GM10847 (cell line): ENCODE measurements around the gene MAN1A1.

Source experiments
- POLR2A ChIP-seq: IDR thresholded peaks from 2 replicates; pipeline ENCODE4 v1.6.1; 2011; ENCODE audit not compliant: insufficient read length; ENCODE audit errors: extremely low read depth

MAN1A1 gene

DNA sequence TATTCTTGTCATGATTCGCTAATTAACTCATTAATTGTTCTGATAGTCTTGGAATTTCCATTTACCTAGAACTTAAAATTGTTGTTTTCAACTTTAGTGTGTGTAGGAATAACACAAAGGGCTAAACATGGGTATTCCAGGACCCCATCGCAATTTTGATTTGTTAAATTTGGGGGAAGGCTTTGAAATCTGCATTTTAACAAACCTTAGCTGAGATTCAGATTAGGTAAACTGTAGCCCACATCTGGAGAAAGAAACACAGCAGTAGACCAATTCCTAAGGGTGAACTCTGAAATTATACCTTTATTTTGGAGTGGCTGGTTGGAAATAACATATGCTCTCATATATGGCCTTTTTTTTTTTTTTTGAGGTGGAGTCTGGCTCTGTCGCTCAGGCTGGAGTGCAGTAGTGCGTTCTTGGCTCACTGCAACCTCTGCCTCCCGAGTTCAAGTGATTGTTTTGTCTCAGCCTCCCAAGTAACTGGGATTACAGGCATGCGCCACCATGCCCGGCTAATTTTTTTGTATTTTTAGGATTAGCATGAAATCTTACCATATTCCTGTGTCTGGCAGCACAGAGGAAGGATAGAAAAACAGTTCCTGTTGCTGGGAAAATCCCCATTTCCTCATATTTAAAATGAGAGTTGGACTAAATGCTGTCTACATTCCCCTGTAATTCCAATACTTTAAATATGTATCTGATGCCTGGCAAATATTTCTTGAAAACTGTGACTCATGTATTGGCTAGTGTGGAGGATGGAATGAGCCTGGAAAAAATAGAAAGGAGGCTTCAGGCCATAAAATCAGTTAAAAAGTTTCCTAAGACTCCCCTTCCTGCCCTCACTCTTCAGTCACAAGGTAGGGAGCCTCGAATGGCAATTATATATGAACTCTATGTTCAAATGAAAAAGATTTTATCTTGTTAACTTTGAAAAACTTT, 174.4 kb downstream of the MAN1A1 start:
- no peak for TF ChIP-seq POLR2A

DNA sequence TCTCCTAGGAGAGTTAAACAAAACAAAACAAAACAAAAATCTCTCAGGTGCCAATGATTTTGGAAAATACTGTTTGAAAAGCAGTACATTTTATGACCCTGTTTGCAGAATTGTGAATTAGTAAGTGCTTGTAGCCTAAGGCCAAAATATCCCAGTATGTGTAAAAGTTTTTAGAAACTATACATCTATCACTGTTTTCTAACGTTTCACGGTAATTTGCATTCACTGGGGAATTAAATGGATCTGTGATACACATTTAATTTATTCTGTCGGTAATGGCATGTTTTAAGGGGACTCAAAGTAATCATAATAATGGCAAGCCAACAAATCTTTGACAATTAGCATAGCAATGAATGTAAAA, 175.5 kb downstream of the MAN1A1 start:
- no peak for TF ChIP-seq POLR2A

DNA sequence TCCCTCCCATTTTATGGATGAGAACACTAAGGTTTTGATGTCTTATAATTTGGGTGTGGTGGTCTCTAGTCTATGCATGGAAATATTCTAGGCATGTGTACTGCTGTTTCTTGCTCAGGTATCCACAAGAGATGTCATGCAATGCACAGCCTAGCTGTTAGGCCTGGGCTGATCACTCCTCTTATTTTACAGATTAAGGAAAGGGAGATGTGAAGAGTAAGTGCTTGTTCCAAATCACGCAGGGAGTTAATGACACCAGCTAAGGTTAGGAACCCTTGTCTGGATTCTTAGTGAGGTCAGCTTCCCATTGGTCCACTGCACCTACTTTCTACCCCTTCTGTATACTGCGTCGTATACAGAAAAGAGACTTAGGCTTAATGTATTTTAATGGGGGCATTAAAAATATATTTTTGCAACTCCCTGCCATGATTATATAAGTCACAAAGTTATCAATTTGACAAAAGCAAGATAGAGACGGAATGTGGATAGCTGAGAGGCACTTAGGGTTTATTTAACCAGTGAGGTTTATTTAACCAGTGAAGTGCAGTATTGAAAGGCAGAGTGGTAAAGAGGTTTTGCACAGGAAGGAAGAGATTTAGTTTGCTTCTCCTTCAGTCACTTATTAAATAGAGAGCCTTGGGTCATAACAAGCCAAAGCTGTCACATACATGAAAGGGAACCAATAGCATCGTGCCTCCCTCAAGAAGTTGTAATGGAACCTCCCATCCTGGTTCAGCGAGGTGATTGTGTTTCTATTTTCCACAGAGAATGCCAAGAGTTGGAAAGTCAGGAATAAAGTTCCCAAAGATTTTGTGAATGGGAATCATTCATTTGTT, 176.1 kb downstream of the MAN1A1 start:
- TF ChIP-seq POLR2A: no peak

DNA sequence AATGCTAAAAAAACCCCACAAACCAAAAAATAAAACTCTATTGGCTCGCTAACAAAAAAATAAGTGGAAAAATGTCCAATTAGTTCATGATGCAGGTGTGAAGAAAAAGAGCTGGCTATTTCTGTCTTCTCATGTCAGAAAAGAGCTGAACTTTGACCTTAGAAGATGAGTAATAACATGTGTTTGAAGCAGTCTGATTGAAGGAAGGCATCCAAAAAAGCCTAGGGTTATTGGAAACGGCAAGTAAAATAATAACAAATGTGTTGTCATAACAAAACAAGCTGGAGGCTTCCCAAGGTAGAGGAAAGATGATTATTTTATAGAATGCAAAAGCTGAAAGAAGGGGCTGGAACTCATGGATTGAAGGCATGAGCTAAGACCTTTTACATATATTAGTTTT, 176.7 kb downstream of the MAN1A1 start:
- TF ChIP-seq POLR2A: no peak

- TF ChIP-seq POLR2A: no peak
Observed at GRCh38 chr6:119171864-119172588, 177.5 kb downstream of the MAN1A1 start.

DNA sequence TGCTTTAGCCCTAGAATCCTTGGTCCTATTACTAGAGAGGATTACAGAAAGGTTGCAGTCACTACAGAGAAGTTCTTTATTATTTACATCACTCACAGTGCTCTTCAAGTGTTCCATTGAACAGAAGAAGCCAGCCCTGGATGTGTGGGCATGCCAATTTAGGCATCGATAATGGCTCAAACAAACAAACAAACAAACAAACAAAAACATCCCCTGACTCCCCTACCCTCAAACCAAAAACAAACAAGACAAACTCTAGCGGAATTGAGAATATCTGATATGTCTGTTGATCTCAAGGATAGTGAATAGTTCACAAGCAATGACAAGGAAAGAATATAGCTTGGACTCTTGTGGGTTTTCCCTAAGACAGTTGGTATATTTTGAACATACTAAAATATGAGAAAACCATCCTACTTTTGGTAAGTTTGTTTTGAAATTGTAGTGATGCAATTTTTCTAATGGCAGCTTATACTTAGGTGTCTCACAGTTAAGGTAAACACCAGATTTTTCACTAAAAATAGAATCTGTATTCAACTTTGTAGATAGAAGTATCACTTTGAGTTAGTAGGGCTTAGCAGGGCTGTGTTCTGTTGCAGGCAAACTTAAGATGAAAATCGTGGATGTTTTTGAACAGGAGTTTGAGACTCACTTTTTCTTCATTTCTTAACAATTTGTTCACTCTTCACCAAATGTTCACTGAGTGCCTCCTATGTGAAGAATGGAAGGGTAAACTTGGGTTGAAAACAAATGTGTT, 178.3 kb downstream of the MAN1A1 start:
- no peak for TF ChIP-seq POLR2A

- no peak for TF ChIP-seq POLR2A
Observed at GRCh38 chr6:119170447-119171087, 179.0 kb downstream of the MAN1A1 start.

GRCh38 chr6:119170103-119170446, 179.5 kb downstream of the MAN1A1 start:
- no peak for TF ChIP-seq POLR2A

- TF ChIP-seq POLR2A: no peak
Observed at GRCh38 chr6:119166024-119166784, 183.4 kb downstream of the MAN1A1 start.

GRCh38 chr6:119163006-119163405, 186.6 kb downstream of the MAN1A1 start:
- no peak for TF ChIP-seq POLR2A

DNA sequence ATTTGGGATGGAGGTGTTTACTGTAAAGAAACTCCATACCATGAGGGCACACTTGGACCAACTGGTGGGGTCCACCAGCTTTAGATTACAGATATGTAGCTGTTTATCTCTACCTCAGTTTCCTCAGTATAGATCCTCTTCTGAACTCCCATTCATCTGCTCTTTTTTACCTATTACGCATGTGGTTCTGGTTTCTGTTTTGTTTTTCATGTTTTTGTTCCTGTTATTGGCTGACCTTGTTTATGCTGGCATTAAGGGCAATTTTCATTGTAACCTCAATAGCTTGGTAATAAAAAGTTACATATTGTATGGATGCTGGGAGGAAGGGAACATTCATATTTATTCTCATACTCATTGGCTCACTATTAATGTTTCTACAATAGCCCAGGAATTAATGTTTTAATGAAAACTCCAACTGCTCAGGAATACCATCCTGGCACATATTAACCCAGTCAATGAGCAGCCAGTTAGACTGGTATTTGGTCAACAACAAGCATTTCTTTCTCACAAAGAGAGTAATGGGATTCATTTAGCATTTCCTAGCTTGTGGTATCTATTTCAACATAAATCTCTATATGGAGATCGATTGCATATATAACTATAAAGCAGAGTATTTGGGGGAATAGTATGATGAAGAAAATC, 187.3 kb downstream of the MAN1A1 start:
- TF ChIP-seq POLR2A: no peak

GRCh38 chr6:119161438-119161837, 188.1 kb downstream of the MAN1A1 start:
- TF ChIP-seq POLR2A: no peak

- no peak for TF ChIP-seq POLR2A
Observed at GRCh38 chr6:119160911-119161310, 188.7 kb downstream of the MAN1A1 start.
